Central memory CD4-positive, alpha-beta T cell (primary cell): ENCODE results near the gene ACTR3.
"Not testable (repeated sequence)": the region's sequence is repeated elsewhere in the genome, so short reads cannot be mapped to it uniquely, and the experiment has no call there.

Source experiments
- DNase-seq: peaks from one replicate; pipeline ENCODE4 v3.0.0; 2022
- total RNA-seq, 3 experiments: gene quantifications; one replicate each; lab custom pipeline; 2026; lab: John Stamatoyannopoulos, UW

Gene ACTR3
- 314 to 768 (median 438) reads per million in 3 experiments for total RNA-seq

DNA sequence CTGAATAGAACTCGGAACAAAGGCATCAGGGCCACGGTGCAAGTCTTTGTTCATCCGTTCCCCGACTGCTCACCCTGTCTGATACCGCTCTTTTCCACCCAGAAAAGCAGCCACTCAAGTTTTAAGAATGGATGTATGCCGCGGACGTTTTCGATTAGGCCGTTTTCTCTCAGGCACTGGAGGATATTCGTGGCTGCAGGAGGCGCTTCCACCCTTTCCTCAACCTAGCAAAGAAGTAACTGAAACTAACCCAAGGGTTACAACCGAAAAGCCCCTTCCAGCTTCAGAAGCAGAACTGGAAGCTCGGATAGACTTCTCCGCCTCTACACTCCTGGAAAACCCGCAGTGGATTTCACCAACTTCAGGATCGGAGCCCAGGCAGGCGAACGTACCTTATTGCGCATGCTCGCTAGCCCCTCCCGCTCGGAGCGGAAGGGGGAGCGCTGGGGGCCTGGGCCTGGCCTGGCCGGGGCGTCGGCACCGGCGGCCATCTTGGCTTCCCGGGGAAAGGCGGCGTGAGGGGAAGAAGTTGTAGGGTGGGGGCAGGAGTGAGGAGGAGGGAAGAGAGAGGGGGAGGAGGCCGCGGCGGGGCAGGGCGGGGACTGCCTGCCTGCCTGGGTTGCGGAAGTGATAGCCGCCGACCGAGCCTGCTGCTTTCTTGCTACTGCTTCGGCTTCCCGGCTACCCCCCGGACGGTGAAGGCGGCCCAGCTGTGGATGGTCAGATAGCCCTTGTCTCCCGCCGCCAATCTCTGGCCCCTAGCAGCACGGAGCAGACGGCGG, at the start of gene ACTR3:
Gene ACTR3 (plus strand): TSS at position 619 of the 782 bp plus-strand sequence. CDS start 191 bp downstream, outside the sequence.
- peak; percentile 99 for DNase-seq

DNA sequence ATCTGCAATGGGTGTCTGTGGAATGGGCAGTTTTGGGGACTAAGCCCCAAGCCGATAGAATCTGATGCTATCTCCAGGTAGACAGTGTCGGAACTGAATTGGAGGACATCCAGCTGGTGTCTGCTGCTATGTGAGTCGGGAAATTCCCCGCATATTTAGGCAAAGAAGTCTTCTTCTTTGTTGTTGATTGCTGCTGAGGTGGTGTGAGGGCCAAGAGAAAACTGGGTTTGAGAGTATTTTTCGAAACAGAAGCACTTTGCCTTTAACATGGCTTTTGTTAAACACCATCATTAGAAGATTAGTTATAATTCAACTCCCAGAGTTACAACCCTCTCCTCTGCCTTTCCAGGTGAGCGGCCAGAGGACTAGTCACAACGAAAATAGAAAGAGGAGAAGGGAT, 49.4 kb upstream of the ACTR3 start:
- no peak for DNase-seq

DNA sequence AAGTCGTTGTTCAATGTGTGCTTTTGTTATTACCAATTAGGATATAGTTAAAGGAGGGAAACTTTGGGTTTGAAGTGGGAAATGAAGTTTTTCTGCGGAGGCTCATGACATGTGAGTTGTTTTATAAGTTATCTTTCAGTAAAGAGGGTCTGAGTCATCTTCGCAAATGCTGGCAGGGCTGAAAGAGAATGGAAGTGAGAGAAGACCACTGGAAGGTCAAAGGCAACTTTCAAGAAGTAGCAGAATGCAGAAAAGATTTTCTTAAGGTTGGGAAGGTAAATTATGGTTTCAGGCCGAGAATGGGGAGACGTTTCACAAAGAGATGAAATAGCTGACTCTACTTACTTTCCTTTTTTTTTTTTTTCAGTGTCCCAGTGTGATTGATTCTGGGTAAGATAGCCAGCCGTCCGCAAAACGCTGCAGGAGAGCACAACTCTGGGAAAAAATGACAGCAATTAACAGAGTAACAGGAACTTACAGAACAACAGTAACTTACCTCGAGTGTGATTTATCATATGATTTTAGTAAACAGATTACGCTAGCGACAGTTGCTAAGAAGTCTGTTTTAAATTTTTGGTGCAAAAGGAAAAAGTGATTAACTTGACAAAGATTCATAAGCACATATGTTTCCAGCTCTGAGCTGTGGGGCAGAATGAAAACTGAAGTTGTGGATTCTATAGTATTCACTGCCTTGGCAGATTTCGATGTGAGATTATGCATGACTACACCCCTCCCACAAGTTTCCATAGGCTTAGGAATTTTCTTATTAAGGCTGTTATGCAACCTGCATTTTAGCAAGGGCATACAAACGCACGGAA, 46.8 kb upstream of the ACTR3 start:
- DNase-seq, result no peak

DNA sequence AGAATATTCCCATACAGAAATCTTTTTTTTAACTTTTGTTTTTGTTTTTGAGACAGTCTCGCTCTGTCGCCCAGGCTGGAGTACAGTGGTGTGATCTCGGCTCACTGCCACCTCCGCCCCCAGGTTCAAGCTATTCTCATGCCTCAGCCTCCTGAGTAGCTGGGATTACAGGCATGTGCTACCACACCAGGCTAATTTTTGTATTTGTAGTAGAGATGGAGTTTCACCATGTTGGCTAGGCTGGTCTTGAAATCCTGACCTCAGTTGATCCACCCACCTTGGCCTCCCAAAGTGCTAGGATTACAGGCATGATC, 46.2 kb upstream of the ACTR3 start:
- not testable (repeated sequence) for DNase-seq

DNA sequence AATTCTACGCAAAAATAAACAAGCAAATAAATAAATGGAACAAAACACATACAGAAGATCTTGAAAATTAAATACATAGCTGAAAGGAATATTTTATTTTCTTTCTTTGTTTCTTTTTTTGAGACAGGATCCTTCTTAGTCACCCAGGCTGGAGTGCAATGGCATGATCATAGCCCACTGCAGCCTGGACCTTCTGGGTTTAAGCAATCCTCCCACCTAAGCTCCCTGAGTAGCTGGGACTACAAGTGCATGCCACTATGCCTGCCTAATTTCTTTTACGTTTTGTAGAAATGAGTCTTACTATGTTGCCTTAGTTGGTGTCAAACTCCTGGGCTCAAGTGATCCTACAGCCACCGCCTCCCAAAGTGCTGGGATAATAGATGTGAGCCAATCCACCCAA, 44.6 kb upstream of the ACTR3 start:
- no peak for DNase-seq

DNA sequence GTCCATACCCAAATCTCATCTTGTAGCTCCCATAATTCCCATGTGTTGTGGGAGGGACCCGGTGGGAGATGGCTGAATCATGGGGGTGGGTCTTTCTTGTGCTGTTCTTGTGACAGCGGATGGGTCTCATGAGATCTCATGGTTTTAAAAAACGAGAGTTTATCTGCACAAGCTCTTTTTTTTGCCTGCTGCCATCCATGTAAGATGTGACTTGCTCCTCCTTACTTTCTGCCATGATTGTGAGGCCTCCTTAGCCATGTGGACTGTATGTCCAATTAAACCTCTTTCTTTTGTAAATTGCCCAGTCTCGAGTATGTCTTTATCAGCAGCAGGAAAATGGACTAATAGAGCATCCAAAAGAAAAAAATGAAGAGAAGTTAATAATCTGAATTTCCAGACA, 44.1 kb upstream of the ACTR3 start:
- DNase-seq, result not testable (repeated sequence)

DNA sequence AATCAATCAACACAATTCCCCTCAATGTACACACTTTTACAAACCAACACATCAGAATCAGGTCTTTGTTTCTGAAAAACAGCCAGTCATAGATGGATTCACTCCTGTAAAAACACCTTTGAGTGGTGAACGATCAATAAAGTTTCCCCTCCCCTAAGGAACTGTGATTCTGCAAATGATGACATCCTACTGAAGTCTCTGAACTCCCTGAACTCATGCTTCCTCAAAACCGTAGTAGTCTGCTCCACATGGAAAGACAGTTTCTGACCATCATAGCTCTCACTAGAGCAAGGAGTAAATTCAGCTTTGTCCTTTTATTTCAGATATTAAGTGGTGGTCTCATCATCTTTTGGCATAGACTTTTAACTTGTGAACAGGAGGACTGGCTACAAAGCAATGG, 43.5 kb upstream of the ACTR3 start:
- no peak for DNase-seq

DNA sequence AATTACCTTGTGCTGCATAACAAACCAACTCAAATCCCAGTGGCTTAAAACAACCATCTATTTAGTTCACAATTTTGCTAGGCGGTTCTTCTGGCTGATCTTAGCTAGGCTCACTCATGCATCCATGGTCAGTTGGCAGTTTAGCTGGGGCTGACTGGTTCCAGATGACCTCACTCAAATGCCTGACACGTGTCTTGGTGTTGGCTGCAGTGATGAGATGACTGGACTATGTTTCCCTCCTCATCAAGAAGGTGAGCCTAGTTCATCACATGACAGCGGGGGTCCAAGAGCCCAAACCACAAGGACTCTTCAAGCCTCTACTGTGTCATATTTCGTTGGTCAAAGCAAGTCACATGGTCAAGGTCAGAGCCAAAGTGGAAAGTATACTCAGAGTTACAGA, 42.7 kb upstream of the ACTR3 start:
- no peak for DNase-seq

DNA sequence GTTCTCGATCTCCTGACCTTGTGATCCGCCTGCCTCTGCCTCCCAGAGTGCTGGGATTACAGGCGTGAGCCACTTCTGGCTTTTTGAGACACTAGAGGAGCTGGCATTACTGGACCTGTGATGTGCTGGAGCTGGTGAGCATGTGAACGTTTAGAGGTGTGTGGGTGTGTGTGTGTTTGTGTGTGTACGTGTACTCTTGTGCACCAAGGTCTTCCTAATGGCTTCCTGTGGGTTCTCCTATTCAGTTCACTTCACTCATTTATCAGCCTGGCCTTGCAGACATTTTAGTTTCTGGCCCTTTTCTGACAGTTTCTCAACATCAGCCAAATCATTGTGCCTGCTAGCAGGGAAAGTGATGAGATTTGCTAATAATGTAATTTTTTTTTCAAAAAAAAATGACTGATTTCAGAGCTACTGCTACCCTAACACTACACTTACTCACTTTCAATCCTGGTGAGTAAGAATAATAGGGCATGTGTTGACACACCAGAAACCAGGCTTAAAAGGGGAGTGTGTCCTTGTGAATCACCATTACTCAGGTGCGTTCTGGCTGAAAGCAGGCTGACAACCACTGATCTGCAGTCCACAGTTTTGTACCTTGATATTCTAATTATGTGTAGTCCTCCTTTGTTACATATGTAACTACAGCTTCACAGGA, 41.0 kb upstream of the ACTR3 start:
- DNase-seq, result no peak

DNA sequence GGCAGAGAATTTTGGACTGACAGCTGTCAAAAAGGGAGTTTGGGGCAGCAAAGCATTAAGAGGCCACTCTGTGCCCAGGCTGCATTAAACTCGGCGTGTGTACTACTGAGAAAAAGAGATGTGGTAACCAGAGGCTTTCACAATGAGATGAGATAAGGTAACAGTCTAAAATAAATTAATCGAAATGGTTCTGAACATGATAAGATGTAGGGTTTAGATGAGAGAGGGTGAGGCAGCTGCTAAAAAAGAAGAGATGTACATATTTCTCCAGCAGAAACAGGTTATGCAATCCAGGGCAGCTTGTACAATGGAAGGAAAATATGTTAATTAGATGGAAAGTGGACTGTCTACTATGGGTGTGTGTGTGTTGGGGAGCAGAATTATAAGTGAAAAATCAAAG, 39.2 kb upstream of the ACTR3 start:
- no peak for DNase-seq

DNA sequence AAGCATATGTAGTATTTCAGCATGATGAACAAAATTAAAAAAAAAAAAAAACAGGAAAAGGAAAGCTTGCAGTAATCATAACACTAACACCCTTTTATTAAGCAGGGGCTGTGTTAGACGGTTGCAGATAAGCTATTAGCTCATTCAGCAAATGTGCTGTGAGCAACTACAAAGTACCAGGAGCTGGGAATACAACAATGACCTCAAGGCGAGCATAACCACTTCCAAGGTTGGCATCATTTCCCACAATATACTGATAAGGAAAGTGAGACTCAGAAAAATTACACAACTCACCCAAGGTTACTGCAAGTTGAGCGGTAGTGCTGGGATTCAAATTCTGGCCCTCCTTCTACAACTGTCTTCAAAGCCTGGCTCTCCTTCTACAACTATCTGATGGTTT, 38.2 kb upstream of the ACTR3 start:
- DNase-seq, result no peak

DNA sequence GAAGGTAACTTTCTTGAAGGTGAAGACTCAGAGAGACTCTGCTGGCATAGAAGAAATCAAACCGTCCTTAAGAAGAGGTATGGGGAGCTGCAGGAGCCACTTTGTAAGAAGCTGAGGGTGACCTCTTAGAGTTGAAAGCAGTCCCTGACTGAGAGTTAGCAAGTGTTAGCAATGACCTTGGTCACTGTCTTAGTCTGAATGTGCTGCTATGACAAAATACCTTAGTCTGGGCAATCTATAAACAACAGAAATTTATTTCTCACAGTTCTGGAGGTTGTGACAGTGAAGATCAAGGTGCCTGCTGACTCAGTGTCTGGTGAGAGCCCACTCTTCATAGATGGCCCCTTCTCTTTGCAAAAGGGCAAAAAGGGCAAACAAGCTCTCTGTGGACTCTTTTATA, 35.7 kb upstream of the ACTR3 start:
- DNase-seq, result no peak

DNA sequence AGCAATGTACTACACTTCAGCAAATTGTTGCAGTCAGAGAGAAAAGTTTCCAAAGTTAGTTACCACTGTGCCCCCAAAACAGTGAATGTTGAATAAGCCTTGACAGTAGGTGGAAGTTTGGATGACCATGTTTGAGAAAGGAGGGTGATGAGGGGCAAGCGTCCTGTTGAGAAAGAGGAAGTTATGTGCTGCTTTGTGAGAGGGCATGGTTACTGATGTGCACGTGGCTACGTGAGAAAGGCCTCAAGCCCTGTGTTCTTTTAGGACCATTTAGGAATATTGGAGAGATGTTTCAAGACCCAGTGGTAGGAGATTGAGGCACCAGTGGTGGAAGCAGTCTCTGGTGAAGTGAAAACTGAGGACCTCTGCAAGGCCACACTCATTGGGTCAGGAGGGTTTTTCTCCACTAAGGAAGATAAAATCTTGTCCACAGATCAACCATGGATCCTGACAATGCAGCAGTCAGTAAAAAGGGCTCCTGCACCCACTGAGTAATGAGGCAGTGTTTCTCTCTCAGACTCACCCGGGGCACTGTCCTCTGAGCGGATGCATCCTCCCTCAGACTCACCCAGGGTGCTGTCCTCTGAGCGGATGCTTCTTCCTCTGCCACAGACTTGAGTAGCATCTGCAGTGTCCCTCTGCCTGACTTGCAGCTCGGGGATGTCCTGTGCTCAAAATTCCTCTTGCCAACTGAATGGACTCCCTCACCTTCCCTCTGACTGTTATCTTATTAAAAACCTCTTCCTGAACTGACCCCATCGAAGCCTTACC, 34.7 kb upstream of the ACTR3 start:
- no peak for DNase-seq

DNA sequence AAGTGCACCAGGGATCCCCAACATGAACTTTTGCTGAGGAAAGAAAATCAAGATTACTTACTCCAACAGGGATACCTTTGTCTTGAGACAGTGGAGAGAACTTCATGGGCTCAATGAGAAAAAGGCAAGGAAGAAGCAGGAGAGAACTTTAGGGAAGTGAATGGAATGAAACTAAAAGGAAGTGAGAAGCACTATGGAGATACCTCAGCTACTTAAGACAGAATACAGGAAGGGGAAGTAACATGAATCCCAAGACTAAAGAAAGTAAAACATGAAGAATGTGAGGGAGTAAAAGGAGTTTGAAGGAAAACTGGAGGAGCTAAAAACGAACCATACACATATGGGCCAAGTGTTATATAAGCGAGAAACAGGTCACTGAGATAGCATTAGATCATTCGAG, 32.4 kb upstream of the ACTR3 start:
- no peak for DNase-seq

DNA sequence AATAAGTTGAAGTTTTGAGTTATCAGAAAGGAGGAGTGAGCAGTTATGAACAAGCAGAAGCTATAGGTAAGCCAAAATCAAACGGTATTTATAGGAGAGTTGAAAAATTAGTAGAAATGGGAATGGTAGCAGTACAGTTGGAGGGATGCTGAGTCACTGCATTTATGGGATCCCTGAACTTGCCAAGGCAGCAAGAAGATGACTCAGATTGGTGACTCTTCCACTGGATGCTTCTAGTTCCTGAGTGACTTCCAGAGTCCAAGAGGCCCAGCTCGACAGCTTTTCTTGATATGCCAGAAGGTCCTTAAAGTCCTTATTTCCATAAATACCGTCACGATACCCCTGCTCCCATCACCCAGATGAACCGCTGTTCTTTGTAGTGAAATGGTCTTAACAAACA, 31.1 kb upstream of the ACTR3 start:
- no peak for DNase-seq

DNA sequence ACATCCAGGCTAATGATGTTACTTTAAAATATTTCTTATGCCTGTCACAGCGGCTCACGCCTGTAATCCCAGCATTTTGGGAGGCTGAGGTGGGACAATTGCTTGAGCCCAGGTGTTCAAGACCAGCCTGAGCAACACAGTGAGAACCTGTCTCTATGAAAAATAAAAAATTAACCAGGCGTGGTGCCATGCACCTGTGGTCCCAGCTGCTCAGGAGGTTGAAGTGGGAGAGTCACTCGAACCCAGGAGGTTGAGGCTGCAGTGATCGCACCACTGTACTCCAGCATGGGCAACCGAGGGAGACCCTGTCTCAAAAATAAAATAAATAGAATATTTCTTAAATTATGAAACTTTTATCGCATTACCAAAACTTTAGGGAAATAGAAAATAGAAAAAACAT, 28.1 kb upstream of the ACTR3 start:
- no peak for DNase-seq

DNA sequence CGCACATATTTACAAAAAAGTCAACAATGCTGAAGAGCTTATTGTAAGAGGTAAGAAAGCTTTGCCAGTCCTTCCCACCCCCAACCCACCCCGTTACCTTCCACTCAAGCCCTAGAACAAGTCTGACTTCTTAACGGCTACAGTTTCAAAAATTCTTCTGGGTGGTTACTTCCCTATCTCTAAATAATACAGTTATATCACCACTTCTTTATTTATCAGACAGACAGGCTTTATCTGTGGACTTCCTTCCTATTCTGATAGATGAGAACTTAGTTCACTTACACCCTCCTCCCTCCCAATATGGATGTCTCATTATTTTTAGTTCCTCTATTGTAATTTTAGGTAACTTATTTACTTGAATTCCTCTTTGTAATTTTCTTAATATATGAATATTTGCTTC, 26.7 kb upstream of the ACTR3 start:
- DNase-seq, result no peak

DNA sequence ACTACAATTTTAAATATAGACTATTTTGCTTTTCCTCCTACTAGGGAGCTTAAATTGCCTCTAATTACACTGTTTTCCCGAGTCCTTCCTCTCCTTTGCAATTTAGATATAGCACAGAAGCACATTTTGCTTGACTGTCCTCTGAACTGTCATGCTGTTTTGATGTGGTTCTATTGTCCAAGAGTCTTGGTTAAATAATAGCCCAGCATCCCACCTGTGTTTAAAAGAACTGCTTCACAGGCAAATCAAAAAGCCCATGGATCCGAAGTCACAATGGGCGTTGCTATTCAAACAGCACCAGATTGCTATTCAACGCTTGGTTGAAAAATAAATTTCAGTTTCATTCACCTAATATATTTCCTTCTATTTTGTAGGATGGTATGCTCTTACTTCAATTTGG, 22.3 kb upstream of the ACTR3 start:
- DNase-seq, result no peak

DNA sequence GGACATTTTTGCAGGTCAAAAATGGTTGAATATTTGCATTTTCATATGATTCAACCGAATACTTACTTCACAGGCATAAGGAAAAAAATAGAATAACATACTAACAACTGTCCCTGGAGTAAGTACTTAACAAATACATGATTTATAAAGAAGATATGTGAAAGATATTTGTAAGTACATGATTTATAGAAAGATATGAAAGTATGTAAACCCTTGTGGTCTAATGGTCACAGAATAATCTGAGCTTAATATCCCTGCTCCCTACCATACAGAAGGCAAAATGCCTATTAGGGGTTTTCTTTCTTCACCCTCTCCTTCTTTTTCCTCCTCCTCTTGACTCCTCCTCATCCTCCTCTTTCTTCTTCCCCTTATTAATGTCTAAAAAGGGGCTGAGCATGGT, 20.6 kb upstream of the ACTR3 start:
- no peak for DNase-seq

DNA sequence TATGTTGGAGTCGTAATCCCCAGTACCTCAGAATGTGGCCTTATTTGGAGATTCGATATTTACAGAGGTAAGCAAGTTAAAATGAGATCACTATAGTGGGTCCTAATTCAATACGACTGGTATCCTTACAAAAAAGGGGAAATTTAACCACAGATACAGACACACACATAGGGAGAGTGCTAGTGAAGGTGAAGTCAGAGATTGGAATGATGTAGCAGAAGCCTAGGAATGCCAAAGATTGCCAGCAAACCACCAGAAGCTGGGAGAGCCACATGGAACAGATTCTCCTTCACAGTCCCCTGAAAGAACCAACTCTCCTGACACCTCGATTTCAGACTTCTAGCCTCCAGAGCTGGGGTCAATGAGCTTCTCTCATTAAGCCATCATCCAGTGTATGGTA, 17.7 kb upstream of the ACTR3 start:
- no peak for DNase-seq

DNA sequence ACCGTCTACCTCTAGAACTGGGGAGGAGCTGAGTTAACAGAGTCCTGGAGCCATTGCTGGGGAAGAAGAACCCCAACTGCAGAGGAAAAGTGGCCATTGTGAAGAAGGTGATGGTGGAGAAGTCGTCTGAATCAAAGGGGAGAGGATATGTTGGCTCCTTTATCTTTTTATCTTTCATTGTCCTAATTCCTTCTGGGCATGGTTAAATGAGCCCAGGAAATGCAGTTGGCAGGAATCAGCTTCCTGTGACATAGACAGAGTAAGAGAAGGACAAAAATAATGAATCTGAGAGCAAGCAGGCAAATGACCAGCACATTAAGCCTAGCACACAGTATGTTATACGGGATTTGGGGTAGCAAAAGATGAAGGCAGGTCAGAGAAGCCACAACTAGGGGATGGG, 16.0 kb upstream of the ACTR3 start:
- DNase-seq, result no peak

DNA sequence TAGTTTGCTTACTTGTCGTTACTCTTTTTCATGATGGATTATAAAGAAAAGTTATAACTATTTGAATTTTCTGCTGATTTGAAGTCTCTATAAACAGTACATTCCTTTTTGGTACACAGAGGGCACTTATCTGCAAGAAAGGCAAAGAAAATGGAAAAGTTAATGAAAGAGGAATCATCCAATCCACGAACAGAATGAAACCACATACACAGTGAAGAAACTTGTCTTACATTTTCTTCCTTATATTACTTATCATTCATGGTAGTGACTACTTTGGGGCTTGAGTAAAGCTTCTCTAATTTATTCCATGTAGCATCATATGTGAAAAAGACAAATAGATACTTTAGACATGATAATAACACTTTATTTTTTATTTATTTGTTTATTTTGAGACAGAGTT, 14.8 kb upstream of the ACTR3 start:
- DNase-seq, result no peak
